WERI-Rb-1 (cell line): ENCODE measurements around the gene C2CD2.

Experiments
- DNase-seq: peaks from one replicate; pipeline ENCODE4 v3.0.0-alpha.2; 2020
- H3K27ac ChIP-seq: fragments of 250-450 bp; sonication (Bioruptor Pico); 2 replicates; pipeline ENCODE4 v1.5.1; 2020; ENCODE audit warnings: mild to moderate bottlenecking, moderate library complexity
- H3K27me3 ChIP-seq: fragments of 250-450 bp; sonication (Bioruptor Pico); 2 replicates; pipeline ENCODE4 v1.5.1; 2021; ENCODE audit warnings: mild to moderate bottlenecking, low read depth, moderate library complexity; ENCODE audit not compliant: insufficient read depth, severe bottlenecking
- H3K36me3 ChIP-seq: fragments of 250-450 bp; sonication (Bioruptor Pico); 2 replicates; pipeline ENCODE4 v1.5.1; 2020; ENCODE audit warnings: mild to moderate bottlenecking, moderate library complexity
- H3K4me3 ChIP-seq: 2 replicates; pipeline ENCODE4 v1.5.1; 2011; ENCODE audit warnings: low read depth, mild to moderate bottlenecking, control low read depth, low read length
- H3K9me3 ChIP-seq: fragments of 250-450 bp; sonication (Bioruptor Pico); 2 replicates; pipeline ENCODE4 v1.5.1; 2021; ENCODE audit warnings: mild to moderate bottlenecking, moderate library complexity; ENCODE audit not compliant: severe bottlenecking
- CTCF ChIP-seq: IDR thresholded peaks from 2 replicates; pipeline ENCODE4 v1.5.1; 2011; ENCODE audit warnings: low read depth, mild to moderate bottlenecking, control low read depth, inconsistent platforms, low read length

C2CD2 gene

DNA sequence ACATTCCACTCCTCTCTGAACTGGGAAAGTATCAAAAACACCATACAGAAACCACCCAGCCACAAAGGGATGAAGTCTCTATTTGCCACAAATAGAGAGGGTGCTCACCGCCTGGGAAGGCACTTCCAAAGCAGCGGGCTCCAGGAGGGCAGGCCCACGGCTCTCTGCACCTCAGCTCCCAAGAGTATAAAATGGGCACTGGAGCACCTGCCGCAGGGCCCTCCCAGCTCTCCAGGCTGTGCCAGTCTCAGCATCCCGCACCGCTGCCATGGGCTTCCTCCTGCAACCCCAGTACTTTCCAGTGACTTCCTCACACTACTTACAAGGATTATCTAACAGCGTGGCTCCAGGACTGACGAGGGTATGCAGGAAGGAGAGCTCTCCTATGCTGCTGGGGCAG, 14.4 kb downstream of the C2CD2 start:
- Histone ChIP-seq H3K9me3 (no peaks in the 10 kb centered on the region), H3K27ac (no peak overlapping the region), H3K36me3 (peaks cover 25% of the 10 kb centered on the region), H3K27me3 (no peaks in the 10 kb centered on the region), H3K4me3 (no peak overlapping the region)
- DNase-seq, result no peak
- no peak for TF ChIP-seq CTCF

DNA sequence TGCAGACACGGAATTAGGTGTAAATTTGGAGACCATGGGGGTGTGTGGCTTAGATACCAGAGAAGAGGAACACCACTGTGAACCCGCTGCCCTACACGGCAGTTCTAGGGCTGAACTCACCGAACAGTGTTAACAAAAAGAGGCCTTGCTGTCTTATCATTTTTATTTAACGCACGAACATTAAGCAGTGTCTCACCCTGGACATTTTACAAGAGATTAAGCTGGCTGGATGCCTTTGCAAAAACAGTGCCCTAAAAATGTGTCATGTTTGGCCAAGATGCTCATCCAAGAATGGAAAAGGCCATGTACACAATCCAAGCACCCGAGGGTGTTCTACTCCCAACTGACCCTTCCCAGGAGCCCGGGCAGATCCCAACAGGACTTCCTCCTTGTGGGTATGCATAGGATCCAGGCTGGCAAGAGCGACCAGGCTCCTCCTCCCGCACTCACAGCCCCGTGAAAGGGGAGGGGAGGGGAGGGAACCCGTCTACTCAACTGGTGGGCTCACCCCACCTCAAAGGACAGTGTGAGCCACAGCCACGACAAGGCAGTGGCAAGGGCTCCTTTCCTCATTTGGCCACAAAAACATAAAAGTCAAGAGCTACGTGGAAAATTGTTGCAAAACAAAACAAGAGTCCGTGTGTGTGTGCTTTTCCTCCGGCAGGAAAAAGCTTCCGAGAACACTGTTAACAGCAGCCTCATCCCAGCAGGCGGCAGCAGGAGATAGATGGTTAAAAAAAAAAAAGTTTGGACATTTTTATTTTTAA, 20.3 kb downstream of the C2CD2 start:
- H3K27me3 ChIP-seq, result no peaks in the 10 kb centered on the region
- H3K4me3 ChIP-seq, result no peak overlapping the region
- peaks cover 5% of the 10 kb centered on the region for H3K36me3 ChIP-seq
- DNase-seq, result no peak
- no peak for TF ChIP-seq CTCF
- H3K27ac ChIP-seq, result no peak overlapping the region
- H3K9me3 ChIP-seq, result no peaks in the 10 kb centered on the region

DNA sequence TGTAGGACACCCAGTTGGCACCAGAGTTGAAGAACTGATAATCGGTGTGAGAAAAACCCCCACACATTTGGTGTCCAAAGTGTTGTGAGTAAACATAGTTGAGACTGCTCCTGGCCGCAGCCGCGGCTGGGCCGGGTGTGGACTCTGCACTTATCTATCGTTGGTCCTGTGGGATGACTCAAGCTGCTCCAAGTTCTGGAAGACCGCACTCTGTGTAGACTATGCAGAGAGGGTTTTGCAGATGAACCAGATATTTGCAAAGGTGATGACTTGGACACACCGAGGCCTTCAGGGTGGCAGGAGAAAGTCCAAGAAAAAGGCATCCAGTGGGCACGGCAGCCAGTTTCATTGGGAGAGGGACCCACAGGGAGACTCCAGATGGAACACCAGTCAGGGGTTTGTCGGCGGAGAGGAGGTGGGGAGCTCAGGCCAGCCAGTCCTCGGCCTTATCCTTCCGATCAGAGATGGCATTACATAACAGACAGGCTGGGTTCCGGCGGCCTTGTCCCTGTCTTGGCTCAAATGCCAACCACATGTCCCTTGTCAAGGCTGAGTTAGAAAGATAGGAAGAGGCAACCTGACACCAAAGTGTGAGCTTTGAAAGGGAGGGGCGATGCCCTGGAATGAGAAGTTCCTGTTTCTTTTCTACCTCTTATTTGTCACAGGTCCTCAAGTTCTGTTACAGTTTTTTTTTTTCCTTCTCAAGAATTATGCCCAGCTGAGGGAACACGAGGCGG, 21.1 kb downstream of the C2CD2 start:
- no peak for DNase-seq
- Histone ChIP-seq H3K27ac (no peak overlapping the region), H3K27me3 (no peaks in the 10 kb centered on the region), H3K9me3 (no peaks in the 10 kb centered on the region), H3K4me3 (no peak overlapping the region), H3K36me3 (peaks cover 9% of the 10 kb centered on the region)
- no peak for TF ChIP-seq CTCF

DNA sequence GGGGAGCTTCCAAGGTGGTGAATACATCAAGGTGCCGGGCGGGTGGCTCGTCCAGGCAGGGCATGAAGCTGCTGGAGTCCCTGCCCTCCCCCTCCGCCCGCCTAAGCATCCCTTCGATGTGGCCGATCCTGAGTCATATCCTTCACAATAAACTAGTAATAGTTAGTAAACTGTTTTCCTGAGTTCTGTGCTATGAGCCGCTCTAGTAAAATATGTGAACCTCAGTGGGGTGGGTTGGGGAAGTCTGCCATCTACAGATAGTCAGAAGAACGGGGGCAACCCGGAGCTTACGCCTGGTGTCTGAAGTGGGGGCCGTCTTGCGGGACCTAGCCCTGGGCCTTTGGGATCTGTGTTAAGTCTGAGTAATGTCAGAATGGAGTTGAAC, 21.6 kb downstream of the C2CD2 start:
- H3K27ac ChIP-seq, result no peak overlapping the region
- H3K36me3 ChIP-seq, result peaks cover 13% of the 10 kb centered on the region
- TF ChIP-seq CTCF, result no peak
- no peak for DNase-seq
- H3K9me3 ChIP-seq, result no peaks in the 10 kb centered on the region
- no peaks in the 10 kb centered on the region for H3K27me3 ChIP-seq
- no peak overlapping the region for H3K4me3 ChIP-seq

GRCh38 chr21:41931041-41931451, 22.8 kb downstream of the C2CD2 start:
- no peak for DNase-seq
- no peak overlapping the region for H3K4me3 ChIP-seq
- H3K36me3 ChIP-seq, result peaks cover 13% of the 10 kb centered on the region
- no peak for TF ChIP-seq CTCF
- no peaks in the 10 kb centered on the region for H3K9me3 ChIP-seq
- no peaks in the 10 kb centered on the region for H3K27me3 ChIP-seq
- H3K27ac ChIP-seq, result no peak overlapping the region
